ENCODE results near the gene MYO3B.

DNA sequence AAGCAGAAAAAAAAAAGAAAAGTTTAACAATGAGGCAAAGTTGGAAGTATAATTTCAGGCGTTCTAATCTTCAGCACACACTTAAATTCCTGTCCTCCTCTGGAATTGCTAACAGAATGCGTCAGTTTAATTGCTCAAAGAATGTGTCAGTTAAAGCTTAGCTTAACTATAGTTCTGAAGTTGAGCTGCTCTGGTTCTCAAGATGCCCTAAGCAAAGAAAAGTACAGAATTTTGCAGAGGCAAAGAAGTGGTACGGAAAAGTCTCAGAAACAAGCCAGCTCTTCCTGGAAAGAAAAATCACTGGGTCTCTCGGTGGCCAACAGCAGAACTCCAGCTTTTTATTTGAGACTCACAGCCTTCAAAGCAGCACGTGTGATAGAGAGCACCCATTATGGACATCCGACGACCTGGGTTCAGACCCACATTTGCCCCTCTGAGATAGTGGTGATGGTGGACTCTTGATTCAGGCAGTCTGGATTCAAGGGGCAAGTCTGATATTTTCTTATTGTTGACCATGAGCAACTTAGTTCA, 22.2 kb upstream of the MYO3B start:
- no peak for TF ChIP-seq EZH2phosphoT487 (IDR thresholded peaks at IDR 0.05)
- TF ChIP-seq EZH2 (IDR thresholded peaks at IDR 0.05) = no peak
- TF ChIP-seq, protein P1, sequence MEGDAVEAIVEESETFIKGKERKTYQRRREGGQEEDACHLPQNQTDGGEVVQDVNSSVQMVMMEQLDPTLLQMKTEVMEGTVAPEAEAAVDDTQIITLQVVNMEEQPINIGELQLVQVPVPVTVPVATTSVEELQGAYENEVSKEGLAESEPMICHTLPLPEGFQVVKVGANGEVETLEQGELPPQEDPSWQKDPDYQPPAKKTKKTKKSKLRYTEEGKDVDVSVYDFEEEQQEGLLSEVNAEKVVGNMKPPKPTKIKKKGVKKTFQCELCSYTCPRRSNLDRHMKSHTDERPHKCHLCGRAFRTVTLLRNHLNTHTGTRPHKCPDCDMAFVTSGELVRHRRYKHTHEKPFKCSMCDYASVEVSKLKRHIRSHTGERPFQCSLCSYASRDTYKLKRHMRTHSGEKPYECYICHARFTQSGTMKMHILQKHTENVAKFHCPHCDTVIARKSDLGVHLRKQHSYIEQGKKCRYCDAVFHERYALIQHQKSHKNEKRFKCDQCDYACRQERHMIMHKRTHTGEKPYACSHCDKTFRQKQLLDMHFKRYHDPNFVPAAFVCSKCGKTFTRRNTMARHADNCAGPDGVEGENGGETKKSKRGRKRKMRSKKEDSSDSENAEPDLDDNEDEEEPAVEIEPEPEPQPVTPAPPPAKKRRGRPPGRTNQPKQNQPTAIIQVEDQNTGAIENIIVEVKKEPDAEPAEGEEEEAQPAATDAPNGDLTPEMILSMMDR (IDR thresholded peaks at IDR 0.05) = no peak
